ENCODE results near the gene STXBP4.

The STXBP4 gene

DNA sequence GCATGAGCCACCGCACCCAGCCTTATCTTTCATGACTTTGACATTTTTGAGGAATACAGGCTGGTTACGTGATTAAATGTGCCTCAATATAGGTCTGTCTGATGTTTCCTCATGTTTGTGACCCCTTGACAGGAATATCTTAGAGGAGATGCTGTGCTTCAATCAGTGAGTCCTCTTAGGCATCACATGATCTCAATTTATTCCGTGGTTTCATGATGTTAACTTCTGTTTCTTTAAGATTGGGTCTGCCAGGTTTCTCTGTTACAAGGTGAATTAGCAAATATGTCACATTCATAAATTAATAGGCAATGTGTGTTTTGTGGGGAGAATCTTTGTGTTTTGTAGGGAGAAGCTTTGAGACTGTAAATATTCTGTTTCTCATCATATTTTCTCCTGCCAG lies 3.3 kb downstream of the STXBP4 start:
- DNase-seq: no peak

DNA sequence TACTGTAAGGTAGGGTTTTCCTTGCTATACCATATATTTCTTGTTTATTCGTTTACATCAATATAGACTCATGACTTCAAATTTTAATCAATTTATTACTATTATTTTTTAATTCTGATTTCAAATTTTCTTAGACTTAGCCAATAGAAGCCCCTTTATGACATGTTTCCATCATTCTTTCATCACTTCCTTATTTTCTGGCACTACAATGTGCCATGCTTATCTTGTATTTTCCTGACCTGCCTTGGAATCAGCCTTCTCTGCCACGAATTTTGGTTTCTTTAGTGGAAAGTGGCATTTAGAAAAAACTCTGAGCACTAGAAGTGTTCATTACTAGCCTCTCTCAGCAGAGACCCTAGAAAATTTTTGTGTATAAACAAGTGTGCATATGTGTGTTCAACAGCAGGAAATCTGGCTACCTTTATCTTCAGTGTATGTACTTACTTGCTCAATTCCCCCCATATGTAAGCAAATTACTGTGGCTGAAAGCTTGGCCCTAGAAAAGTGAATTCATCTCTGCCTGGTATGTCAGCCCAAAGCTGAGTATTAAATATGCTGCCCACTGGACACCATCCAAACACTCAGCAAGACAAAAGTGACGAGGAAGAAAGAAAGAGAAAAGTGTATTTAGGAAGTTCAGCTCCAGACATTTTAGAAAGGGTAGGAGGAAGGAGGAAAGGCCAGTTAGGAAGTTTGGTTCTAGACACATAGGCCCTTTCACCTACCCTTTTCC lies 4.0 kb downstream of the STXBP4 start:
- no peak for DNase-seq

DNA sequence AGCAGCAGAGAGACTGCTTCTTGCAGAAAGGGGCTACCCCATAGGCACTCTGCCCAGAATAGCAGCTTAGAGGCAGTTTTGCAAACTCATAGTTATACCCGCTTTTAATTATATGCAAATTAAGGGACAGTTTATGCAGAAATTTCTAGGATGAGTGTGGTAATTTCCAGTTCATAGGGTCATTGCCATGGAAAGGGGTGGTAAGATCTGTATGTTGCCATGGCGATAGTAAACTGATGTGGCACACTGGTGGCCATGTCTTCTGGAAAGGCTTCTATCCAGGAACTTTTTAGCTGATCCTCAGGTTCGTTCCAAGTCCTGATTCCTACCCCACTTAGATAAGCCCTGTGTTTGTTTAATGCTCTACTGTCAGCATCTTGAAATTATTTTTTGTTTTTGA lies 6.2 kb downstream of the STXBP4 start:
- no peak for DNase-seq

DNA sequence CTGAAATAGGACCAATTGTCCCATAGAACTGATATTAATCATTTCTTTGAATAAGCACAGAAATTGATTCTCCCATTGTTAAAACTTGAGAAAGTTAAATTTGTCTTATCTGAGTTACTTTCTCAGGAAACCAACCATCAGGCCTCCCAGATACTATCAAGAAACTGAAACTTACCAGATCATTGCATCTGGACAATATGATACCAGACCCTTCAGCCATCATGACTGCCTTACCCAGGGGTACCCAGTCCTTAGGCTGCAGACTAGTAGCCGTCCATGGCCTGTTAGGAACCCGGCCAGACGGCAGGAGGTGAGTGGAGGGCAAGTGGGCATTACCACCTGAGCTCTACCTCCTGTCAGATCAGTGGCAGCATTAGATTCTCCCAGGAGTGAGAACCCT lies 7.8 kb downstream of the STXBP4 start:
- no peak for DNase-seq

DNA sequence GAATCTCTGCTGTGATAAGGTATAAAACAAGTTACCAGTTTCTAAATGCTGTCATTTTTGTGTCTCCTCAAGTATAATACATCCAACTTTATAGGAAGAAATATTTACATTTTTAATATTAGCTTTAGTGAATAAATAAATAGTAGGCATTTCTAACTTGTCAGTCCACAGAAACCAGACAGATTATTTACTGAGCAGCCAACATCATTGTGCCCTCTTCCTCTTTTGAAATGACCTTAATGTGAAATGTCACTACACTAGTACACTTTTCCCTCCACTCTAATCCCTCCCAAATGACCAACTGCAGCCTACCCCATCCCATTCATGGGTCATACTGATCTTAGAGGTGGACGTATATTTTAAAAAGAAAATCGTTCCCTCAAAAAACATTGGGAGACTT lies 9.2 kb downstream of the STXBP4 start:
- DNase-seq: no peak

DNA sequence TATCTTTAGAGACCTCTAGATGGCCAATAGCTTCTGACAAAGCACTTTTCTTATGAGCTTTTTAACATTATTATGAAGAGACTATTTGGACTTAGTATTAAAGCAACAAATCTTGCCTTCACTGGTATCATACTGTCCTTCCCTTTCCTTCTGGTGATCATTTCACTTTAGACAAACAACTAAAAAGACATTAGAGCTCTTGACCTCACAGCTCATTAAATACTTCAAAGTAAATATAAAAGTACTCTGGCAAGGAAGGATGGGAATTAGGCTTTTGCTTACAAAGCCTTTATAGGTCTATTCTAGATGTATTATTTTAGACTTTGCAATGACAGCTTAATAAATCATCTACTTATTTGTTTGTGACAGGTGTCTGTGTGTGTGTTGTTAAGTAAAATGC lies 11.1 kb downstream of the STXBP4 start:
- DNase-seq: no peak

DNA sequence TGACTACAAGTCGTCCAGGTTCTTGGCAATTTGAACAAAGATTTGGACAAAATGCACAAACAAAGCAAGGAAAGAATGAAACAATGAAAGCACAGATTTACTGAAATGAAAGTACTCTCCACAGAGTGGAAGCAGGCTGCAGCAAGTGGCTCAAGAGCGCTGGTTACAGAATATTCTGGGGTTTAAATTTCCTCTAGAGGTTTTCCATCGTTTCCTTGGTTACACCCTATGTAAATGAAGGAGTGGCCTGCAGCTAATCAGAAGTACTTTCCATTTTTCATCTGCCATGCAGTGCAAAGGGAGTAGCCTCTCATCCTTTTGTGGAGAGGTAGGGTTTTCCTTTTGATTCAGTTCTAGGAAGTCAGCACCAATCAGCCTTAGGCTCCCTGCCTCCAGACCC lies 11.8 kb downstream of the STXBP4 start:
- no peak for DNase-seq

DNA sequence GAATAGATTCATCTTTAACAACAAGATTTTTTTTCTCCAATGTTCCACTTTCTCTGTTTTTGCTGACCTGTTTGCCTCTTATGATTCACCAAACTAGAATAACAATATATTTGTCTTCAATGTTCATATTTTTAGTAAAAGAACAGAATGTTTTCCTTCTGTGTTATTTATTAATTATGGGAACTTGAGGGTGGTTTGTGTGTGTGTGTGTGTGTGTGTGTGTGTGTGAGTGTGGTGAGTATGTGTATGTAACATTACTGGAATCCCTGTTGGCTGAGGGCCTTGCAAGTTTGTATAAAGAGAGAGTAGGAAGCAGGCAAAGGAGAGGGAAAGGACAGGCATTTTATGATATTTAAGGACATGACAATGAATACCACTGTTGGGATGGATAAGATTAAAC lies 13.8 kb downstream of the STXBP4 start:
- DNase-seq: peak; percentile 42

DNA sequence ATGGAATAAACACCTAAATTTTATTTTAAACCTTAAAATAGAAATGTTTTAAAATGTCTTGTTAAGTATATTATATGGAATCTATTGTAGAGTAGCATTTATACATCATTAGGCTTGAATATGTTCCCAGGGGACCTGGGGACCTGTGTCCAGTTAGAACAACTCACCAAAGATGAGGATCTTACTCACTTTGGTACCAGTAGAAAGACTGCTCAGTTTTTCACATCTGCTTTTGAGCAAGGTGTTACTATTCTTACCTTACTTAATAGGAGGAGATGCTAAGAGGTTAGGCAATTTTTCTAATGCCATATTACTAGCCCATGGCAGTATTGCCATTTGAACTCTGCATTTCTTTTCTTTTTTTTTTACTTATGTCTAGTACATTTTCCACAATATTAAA lies 14.7 kb downstream of the STXBP4 start:
- no peak for DNase-seq

DNA sequence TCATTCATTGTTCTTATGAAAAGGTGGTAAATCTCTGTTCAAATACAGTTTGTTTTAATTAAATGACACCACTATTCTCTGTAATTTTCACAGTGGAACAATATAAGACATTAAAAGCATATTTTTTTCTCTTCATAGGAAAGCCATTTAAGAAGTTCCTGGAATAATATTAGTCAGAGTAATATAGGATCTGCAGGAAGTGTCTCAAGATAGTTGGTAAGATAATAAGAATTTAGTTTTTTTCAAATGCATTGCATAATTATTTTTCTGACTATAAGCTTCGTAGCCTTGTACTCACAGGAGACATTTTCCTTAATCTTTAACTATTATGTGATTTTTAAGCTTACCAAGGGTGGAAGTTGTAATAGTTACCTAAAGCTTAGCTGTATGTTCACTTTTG lies 16.9 kb downstream of the STXBP4 start:
- DNase-seq: no peak

DNA sequence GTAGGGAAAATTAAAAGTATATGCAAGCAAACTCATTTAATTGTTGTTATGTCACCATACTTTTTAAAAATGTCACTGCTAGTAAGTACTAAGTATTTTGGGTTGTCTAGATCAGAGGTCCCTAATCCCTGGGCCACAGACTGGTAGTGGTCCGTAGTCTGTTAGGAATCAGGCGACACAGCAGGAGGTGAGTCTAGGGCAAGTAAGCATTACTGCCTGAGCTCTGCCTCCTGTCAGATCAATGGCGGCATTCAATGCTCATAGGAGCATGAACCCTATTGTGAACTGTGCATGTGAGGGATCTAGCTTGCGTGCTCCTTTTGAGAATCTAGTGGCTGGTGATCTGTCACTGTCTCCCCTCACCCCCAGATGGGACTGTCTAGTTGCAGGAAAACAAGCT lies 21.6 kb downstream of the STXBP4 start:
- no peak for DNase-seq

DNA sequence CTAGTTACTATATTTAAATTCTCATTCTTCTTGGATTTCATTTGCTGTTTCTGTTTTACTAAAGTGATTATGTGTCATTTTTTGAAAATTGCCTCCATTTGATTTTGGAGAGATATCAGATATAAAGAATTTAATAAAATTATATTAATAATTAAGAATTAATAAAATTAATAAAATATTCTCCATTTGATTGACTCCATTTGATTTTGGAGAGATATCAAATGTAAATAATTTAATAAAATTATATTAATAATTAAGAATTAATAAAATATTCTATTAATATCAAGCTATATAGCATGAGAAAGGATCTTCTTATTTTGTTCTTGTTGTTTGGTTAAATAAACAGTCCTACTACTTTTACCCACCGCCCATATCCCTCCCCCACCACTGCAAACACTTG lies 23.0 kb downstream of the STXBP4 start:
- no peak for DNase-seq

DNA sequence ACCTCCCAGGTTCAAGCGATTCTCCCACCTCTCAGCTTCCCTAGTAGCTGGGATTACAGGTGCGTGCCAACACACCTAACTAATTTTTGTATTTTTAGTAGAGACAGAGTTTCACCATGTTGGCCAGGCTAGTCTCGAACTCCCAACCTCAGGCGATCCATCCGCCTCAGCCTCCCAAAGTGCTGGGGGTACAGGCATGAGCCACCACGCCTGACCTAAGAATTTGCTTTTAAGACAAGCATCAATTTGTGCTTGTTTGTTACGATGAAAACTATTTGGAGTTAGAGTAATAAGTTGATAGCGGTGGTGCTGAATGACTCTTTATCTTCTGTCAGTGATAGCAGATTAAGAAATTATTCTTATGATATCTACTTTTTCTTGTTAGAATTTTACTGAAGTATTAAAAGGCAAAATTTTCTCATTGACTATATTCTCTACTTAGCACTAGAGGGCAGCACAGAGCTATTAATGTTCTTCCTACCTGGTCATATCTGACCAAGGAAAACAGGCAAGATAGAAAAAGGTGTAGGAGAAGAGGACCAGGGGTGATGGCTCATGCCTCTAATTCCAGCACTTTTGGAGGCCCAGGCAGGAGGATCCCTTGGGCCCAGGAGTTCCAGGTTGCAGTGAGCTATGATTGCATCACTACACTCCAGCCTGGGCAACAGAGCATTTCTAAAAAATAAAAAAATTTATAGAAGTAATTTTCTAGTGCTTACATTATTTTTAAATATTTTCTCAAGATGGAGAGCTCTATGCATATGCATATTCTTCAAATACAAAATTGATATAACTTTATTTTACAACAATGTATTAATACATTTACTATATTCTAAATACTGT lies 24.5 kb downstream of the STXBP4 start:
- peak; percentile 41 for DNase-seq

DNA sequence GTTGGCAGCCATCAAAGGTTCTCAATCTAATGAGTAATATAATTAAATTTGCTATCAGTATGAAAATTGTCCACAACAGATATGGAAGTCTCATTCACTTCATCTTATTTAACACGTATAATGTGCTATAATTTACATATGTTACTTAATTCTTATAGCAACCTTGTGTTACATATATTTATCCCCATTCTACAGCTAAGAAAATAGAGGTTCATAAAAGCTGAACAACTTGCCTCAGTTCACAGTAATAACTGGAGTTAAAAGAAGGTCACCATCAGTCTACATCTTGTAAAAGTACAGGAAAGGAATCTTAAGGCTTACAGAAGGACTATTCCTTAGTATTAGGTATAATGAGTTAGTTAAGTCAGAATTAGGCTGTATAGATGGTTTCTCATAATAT lies 27.9 kb downstream of the STXBP4 start:
- no peak for DNase-seq

DNA sequence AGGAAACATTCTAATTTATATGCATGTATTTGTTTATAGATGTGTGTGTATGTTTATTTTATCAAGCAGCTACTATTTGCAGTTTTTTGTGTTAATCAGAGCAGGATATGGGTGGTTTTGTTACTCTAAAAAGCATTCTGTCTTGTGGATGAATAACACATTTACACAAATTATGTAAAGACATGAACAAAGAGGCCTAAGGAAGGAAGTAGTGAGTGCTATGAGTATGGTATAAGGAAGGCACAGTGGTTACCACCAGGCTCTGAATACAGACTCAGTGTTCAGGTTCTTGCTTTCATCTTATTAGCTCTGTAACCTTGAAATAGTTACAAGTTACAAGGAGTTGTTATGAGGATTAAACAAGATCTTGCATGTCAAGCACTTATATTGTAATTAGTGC lies 33.9 kb downstream of the STXBP4 start:
- DNase-seq: no peak

DNA sequence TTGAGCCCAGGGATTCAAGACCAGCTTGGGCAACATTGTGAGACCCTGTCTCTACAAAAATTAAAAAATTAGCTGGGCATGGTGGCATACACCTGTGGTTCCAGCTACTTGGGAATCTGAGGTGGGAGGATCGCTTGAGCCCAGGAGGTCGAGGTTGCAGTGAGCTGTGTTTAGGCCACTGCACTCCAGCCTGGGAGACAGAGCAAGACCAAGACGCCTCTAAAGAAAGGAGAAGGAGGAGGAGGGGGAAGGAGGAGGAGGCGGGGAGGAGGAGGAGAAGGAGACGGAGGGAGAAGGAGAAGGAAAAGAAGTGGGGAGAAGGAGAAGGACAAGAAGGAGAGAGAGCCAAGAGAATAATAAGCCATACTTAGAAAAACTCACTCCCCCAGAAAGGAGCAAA lies 35.9 kb downstream of the STXBP4 start:
- no peak for DNase-seq

DNA sequence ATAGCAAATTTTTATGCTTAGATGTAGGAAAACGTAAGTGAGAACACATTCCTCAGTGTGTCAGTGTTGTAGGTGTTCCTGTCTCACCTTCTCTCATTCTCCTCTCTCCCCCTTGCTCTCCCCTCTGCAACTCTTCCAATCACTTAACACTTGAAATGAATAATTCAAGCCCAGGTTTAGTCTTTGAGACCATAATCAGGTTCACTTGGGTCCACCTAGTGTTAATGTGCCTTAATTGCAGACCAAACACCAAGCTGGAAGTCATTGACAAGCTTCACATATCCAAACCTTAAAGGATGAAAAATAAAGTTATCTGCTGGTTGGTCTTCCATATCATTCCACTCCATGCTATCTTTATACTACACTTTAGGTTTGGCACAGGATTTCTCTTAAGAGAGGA lies 37.0 kb downstream of the STXBP4 start:
- DNase-seq: peak; percentile 9

DNA sequence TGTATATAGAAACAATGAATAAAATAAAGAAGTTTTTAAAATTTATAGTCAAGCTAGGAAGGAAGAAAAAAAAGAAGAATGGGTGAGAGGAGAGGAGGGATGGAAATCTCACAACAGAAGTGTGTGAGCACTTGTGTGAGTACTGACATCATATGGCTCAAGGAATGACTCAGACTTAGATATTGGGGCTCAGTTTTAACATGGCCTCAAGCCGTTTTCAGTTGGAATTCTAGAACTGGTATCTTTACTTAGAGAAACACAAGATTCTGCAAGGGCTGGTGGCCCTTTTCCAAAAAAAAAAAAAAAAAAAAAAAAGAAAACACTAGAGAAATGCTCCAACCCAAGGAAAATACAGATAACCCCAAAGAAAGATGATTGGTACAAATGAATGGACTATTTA lies 55.1 kb downstream of the STXBP4 start:
- no peak for DNase-seq

DNA sequence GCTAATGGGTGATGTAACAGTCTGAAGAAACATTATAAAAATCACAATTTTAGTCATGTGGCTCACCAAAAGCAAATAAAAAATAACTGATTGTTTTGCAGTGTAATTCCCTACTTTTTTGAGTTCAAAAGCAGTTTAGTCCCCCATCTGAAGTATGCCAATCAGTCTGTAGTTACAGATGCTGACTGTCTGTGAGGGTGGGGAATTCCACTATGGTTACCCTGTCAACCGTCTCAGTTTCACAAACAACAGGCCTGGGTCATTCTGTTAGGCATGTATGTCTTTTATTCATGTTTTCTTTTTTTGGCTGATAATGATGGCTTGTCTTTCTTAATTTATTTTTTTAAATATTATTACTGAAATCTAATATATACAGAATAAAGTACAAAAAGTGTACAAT lies 69.3 kb downstream of the STXBP4 start:
- no peak for DNase-seq

DNA sequence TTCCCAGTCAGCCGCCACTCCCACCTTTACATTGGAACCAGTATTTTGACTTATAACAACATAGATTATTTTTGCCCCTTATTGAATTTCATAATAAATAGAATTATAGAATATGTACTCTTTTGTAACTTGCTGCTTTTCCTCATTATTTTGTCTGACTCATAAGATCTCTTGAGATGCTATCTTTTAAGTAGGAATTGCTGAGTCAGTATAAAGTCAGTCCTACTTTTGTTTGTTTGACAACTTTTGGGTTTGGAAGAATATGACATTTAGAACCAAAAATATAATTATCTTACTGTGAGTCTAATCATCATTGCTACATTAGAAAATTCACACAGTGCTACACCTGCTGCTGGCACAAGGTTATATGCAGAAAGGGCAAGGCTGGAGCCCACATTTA lies 69.7 kb downstream of the STXBP4 start:
- no peak for DNase-seq

DNA sequence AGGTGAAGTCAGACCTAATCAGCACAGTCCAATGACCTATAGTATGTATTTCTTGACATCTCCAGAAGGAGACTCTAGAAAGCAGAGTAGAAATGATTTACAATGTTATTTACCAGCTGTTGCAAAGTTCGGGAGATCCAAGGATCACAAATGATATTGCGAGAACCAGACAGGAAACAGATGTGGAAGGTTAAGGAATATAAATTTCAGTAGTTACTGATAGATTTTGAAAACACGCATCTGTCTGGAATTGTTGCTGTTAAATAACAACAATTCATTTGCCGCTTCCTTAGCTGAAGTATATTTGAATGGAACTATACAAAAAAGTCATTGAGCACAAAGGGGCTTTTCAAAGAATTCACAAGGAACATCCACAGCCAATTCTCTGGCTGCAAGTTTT lies 72.0 kb downstream of the STXBP4 start:
- no peak for DNase-seq

DNA sequence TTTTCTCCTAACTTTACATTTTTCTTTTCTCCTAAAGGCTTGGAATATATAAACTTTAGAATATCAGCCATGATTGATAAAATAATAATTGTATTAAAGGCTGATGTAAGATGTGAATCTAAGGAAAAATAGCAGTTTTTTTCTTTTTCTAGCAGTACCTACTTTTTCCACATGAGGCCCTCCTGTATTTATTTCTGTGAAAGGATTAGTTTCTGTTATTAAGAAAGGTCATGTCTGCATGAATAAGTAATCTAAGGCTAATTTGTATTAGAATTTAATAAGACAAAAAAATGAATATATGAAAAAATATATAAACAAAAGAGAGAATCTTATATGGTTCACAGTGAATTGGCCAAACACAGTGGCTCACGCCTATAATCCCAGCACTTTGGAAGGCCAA lies 85.3 kb downstream of the STXBP4 start:
- no peak for DNase-seq

DNA sequence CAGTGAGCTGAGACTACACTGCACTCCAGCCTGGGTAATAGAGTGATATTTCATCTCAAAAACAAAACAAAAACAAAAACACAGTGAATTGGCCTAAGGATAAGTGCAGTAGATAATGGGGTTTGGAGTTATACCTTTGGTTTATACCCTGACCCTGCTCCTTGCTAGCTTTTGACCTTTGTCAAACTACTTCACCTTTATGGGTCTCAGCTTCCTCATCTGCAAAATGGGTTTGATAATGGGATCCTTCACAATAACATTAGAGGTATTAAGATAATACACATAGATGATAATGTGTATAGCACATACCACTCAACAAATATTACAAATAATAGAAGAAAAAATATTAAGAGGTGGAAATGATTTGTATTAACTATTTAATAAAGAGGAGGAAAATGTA lies 85.9 kb downstream of the STXBP4 start:
- no peak for DNase-seq

DNA sequence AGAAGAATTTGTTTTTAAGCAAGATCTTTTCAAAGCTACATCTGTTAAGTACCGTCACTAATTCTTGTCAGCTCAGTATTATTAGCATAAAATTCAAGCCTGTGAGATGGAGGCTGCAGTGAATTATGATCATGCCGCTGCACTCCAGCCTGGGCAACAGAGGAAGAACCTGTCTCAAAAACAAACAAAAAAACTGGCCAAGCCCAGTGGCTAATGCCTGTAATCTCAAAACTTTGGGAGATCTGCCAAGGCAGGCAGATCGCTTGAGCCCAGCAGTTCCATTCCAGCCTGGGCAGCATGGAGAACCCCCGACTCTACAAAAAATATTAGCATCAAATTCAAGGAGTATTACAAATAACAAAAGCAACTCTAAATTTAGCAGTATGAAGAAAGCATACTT lies 88.0 kb downstream of the STXBP4 start:
- DNase-seq: no peak

Measured in fibroblast of skin of scalp (primary cell).